GM12878 (cell line): ENCODE data around the gene AK8. TPM values are rescaled to one million over a fixed set of nuclear protein-coding genes. Genes with fewer than 3 reads are reported as not detected.

Experiments used
- ATAC-seq: fragments of 200-7000 bp; cut with Tn5 transposase; 3 replicates; pipeline ENCODE4 v1.9.1; 2020; ENCODE audit warnings: mild to moderate bottlenecking, moderate library complexity
- BruUV-seq: library from RNA; stranded (reverse); fragments of 400-500 nt; replicated peaks from 2 replicates; lab custom pipeline; 2021; lab: Mats Ljungman, UMichigan
- CTCF ChIA-PET: fragments of 300-600 bp; sonication (Branson Sonifier 250); formaldehyde crosslinking; extraction: SDS; loops from one replicate; lab custom pipeline; 2021; ENCODE audit warnings: inconsistent platforms; lab: Yijun Ruan, JAX
- POLR2A ChIA-PET: fragments of 350-600 bp; formaldehyde crosslinking; extraction: SDS; loops from one replicate; lab custom pipeline; 2021; ENCODE audit warnings: inconsistent platforms; lab: Charles Lee
- RAD21 ChIA-PET: fragments of 300-600 bp; sonication (Branson Sonifier 250); formaldehyde crosslinking; loops from one replicate; lab custom pipeline; 2023; ENCODE audit warnings: antibody characterized with exemption; ENCODE audit not compliant: unreplicated experiment; lab: Charles Lee
- SMC1A ChIA-PET: fragments of 300-600 bp; sonication (Branson Sonifier 250); formaldehyde crosslinking; loops from one replicate; lab custom pipeline; 2023; ENCODE audit not compliant: unreplicated experiment, uncharacterized antibody; lab: Charles Lee
- DNase-seq: peaks from one replicate; pipeline ENCODE4 v3.0.0-alpha.2; 2011; ENCODE audit warnings: low read depth, low spot score
- FAIRE-seq: peaks from 3 replicates; lab custom pipeline; 2011; peaks lifted over from hg19 to GRCh38; lab: Jason Lieb, UNC
- H2AFZ ChIP-seq: 2 replicates; pipeline ENCODE4 v1.6.0; 2011; ENCODE audit warnings: low read depth, low read length, control low read depth; ENCODE audit not compliant: control insufficient read depth
- H3K27ac ChIP-seq: 2 replicates; pipeline ENCODE4 v1.5.1; 2011; ENCODE audit warnings: control low read depth; ENCODE audit not compliant: control insufficient read depth, insufficient read depth
- H3K27me3 ChIP-seq, 2 experiments: replicated peaks in 1 of 2; 2 replicates each; pipeline versions ENCODE4 v1.6.0 to v1.6.1; 2011; ENCODE audit warnings: low read length in 1 of 2; ENCODE audit not compliant: control insufficient read depth in 2 of 2, insufficient read depth in 2 of 2
- H3K36me3 ChIP-seq, 2 experiments: 2 replicates each; pipeline ENCODE4 v1.5.1; 2011; ENCODE audit warnings: low read length in 1 of 2; ENCODE audit not compliant: control insufficient read depth in 2 of 2, insufficient read depth in 2 of 2
- H3K4me1 ChIP-seq: 2 replicates; pipeline ENCODE4 v1.6.1; 2011; ENCODE audit warnings: mild to moderate bottlenecking, low read length, moderate library complexity, mixed read lengths; ENCODE audit not compliant: control insufficient read depth, insufficient read depth
- H3K4me2 ChIP-seq: 2 replicates; pipeline ENCODE4 v1.6.0; 2011; ENCODE audit warnings: control low read depth; ENCODE audit not compliant: control insufficient read depth, insufficient read depth
- H3K4me3 ChIP-seq: fragments of 200-600 bp; sonication (generic); 2 replicates; pipeline ENCODE4 v1.5.1; 2016
- H3K79me2 ChIP-seq: 2 replicates; pipeline ENCODE4 v1.6.0; 2011; ENCODE audit warnings: low read length; ENCODE audit not compliant: control insufficient read depth, insufficient read depth
- H3K9ac ChIP-seq: 2 replicates; pipeline ENCODE4 v1.8.0; 2011; ENCODE audit warnings: low read length, control low read depth, mixed read lengths; ENCODE audit not compliant: control insufficient read depth, insufficient read depth
- H3K9me3 ChIP-seq: replicated peaks from 3 replicates; pipeline ENCODE4 v1.5.1; 2011; ENCODE audit warnings: mild to moderate bottlenecking, low read length; ENCODE audit not compliant: control insufficient read depth, insufficient read depth
- H4K20me1 ChIP-seq: 2 replicates; pipeline ENCODE4 v1.6.0; 2011; ENCODE audit not compliant: control insufficient read depth, insufficient read depth
- ATF2 ChIP-seq: IDR thresholded peaks from 2 replicates; pipeline ENCODE4 v1.6.1; 2012; ENCODE audit warnings: low read length, inconsistent platforms
- ATF7 ChIP-seq: fragments of 450-650 bp; IDR thresholded peaks from 2 replicates; pipeline ENCODE4 v1.6.1; 2016; ENCODE audit warnings: low read depth, mild to moderate bottlenecking
- CREB1 ChIP-seq: IDR thresholded peaks from 2 replicates; pipeline ENCODE4 v1.6.1; 2012; ENCODE audit warnings: low read depth, mild to moderate bottlenecking, inconsistent platforms
- CREM ChIP-seq: IDR thresholded peaks from 2 replicates; pipeline ENCODE4 v1.6.1; 2014; ENCODE audit warnings: antibody characterized with exemption, low read depth
- CTCF ChIP-seq, 3 experiments: IDR thresholded peaks in 2 of 3; conservative IDR thresholded peaks in 1 of 3; 2 replicates each; pipeline ENCODE4 v1.5.1; 2011; ENCODE audit warnings: low read depth in 3 of 3, low read length in 3 of 3, mild to moderate bottlenecking in 3 of 3, control low read depth in 2 of 3, moderate library complexity in 2 of 3, inconsistent platforms in 1 of 3, mixed read lengths in 1 of 3; ENCODE audit not compliant: control insufficient read depth in 2 of 3, insufficient read depth in 1 of 3; ENCODE audit errors: extremely low read depth in 1 of 3
- IRF4 ChIP-seq: IDR thresholded peaks from 2 replicates; pipeline ENCODE4 v1.6.1; 2011; ENCODE audit warnings: low read depth, low read length
- KDM1A ChIP-seq: fragments of 200-600 bp; sonication (generic); IDR thresholded peaks from 2 replicates; pipeline ENCODE4 v1.6.1; 2016; ENCODE audit warnings: borderline replicate concordance
- MXI1 ChIP-seq: fragments of 150-350 bp; IDR thresholded peaks from 2 replicates; pipeline ENCODE4 v1.6.1; 2011; ENCODE audit warnings: low read depth, mild to moderate bottlenecking, inconsistent platforms, low read length, improper control_type of control experiment
- PML ChIP-seq: IDR thresholded peaks from 2 replicates; pipeline ENCODE4 v1.6.1; 2012; ENCODE audit warnings: low read length, inconsistent platforms
- RAD21 ChIP-seq: IDR thresholded peaks from 2 replicates; pipeline ENCODE4 v1.6.1; 2011; ENCODE audit warnings: mild to moderate bottlenecking, low read depth, low read length, moderate library complexity; ENCODE audit not compliant: insufficient read depth
- SMAD1 ChIP-seq: fragments of 450-650 bp; IDR thresholded peaks from 2 replicates; pipeline ENCODE4 v1.6.1; 2018; ENCODE audit warnings: mild to moderate bottlenecking, low read depth; ENCODE audit not compliant: partially characterized antibody
- SMC3 ChIP-seq: IDR thresholded peaks from 2 replicates; pipeline ENCODE4 v1.6.1; 2011; ENCODE audit warnings: low read length, improper control_type of control experiment, borderline replicate concordance
- TCF3 ChIP-seq: IDR thresholded peaks from 2 replicates; pipeline ENCODE4 v1.6.1; 2012; ENCODE audit warnings: low read depth, mild to moderate bottlenecking, low read length, borderline replicate concordance; ENCODE audit not compliant: insufficient read depth
- ZNF384 ChIP-seq: IDR thresholded peaks from 2 replicates; pipeline ENCODE4 v1.6.1; 2012; ENCODE audit warnings: low read depth, mild to moderate bottlenecking, low read length, improper control_type of control experiment, borderline replicate concordance
- WGBS: methylation state at CpG from one replicate; pipeline ENCODE4 v1.1.6; 2016; ENCODE audit warnings: low lambda C conversion rate; ENCODE audit not compliant: insufficient replicate concordance, insufficient coverage; ENCODE audit errors: missing lambda C conversion rate; 5-methylcytosine and 5-hydroxymethylcytosine counted together
- in situ Hi-C: fragments of 300-500 bp; cut with MboI; formaldehyde crosslinking; loops from 9 replicates; pipeline ENCODE4 v1.14.3; 2018; ENCODE audit warnings: mixed read lengths
- intact Hi-C: fragments of 100-400 bp; cut with micrococcal nuclease; formaldehyde crosslinking; loops from one replicate; pipeline ENCODE4 v1.14.2; 2022; ENCODE audit not compliant: unreplicated experiment
- polyA plus RNA-seq, 11 experiments: library from polyadenylated mRNA; depleted of rRNA in 4 of 11; unstranded in 6 of 11; stranded (reverse) in 5 of 11; fragments of >200 nt; fragmentation: Nextera tagmentation in 4 of 11; fragmentation: Illumina TruSeq in 1 of 11; extraction: Ambion mirVana in 4 of 11; extraction: Trizol in 1 of 11; gene quantifications; 1 replicate in 1 of 11; 2 replicates in 10 of 11; pipeline versions ENCODE4 v1.2.1 to v1.2.3, GENCODE V29; 2011 to 2016; ENCODE audit warnings: inconsistent platforms in 2 of 11, missing spikeins in 2 of 11, low read depth in 1 of 11
- total RNA-seq, 4 experiments: library from RNA; depleted of rRNA in 3 of 4; stranded (reverse); fragments of >200 nt in 3 of 4; fragmentation: Illumina TruSeq in 1 of 4; extraction: Trizol in 1 of 4; gene quantifications; 2 replicates each; pipeline versions ENCODE4 v1.2.1 to v1.2.3, GENCODE V29; 2013 to 2021

The AK8 gene
- total and polyA plus RNA-seq, 10 of the 15 experiments (the other 5 are each of a cell fraction or from before 2014, with no cell fraction given) = 0.03 to 0.12 (median 0.06) TPM; not detected in 5

DNA sequence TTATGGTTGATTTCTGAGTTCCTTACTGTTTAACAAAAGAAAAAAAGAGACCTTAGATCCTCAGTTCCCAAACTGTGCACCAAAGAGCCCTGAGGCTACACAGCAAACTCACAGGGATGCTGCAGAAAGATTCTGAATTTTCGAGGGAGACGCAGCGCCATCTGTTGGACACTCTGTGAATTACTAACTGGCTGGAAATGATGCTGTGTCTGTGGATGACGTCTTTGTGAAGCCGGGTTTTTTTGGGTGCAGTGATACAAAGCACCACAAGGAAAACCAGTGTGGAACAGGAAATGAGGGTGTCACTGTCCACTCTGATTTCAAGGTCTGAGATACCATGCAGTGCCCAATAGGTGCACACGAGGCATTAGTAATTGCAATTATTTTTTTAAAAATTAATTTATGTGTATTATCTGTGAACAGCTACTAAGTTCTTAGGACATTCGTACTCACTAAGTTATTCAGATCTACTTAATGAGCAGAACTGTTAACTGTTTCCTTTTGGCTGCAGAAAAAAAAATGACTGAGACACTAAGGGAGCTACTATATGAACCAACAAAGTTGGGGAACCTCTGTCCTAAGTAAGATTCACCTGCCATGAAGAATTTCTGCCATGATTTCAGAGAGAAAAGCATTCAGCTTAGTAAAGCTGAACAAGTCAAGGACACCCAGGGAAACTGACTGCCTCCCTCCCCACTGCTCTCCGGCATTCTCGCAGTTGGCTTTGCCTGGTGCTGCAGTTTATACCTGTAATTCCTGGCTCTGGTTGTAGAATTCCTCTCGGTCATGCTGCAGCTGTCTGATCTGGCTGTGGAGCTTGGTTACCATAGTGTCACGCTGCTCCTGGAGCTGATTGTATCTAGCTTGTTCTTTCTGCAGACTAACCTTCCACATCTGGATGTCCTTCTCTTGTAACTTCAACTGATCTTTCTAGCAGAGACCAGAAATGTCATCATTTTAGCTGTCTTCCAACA, 24.1 kb upstream of the AK8 start:
- SMC1A ChIA-PET = interaction anchor here (0.8 to 2.5 kb wide), 13 partner anchors 16 to 490 kb away, joined by 3 to 9 read pairs (median 4); partner anchors contain the start of genes GFI1B and TSC1
- ATAC-seq (peak; percentile 100), FAIRE-seq (peak; percentile 94), DNase-seq (peak; percentile 43)
- no peaks in the 10 kb centered on the region for H3K27me3 ChIP-seq
- no peaks in the 10 kb centered on the region for H3K9me3 ChIP-seq
- H3K79me2 ChIP-seq = no peaks in the 10 kb centered on the region
- H4K20me1 ChIP-seq = no peaks in the 10 kb centered on the region
- 39% methylated on average over 11 of the region's 11 CpGs for WGBS
- no peak overlapping the region for H2AFZ ChIP-seq
- H3K4me1 ChIP-seq = no peaks in the 10 kb centered on the region
- peaks cover 0 to 26% of the 10 kb centered on the region in 2 experiments for H3K36me3 ChIP-seq
- RAD21 ChIA-PET = interaction anchor here (0.6 to 1.5 kb wide), 5 partner anchors 51 to 936 kb away, joined by 3 to 7 read pairs (median 3); no protein-coding TSS in a partner anchor
- POLR2A ChIA-PET = interaction anchor here (1.1 kb wide), 1 partner anchor 54 kb away, joined by 3 read pairs; no protein-coding TSS in a partner anchor
- H3K27ac ChIP-seq = no peak overlapping the region
- in situ Hi-C loops = no loop called here
- H3K4me3 ChIP-seq = no peak overlapping the region
- CTCF ChIA-PET = interaction anchor here (0.6 to 4.5 kb wide), 49 partner anchors 8 to 490 kb away, joined by 3 to 32 read pairs (median 4); partner anchors contain the start of genes AK8, GFI1B, SPACA9 and TSC1
- H3K9ac ChIP-seq = no peak overlapping the region
- no peak overlapping the region for H3K4me2 ChIP-seq
- no TSS peak for BruUV-seq
- TF ChIP-seq MXI1 (0 out of 2 replicates have a peak, but pooled peaks have one; percentile 14), CREM (peak; percentile 61), ATF7 (peak; percentile 88), PML (no peak), CREB1 (peak; percentile 51; the same call in 1 of the 2 replicates), KDM1A (no peak), CTCF (IDR thresholded peaks at IDR 0.05 in 2 of 3, conservative IDR thresholded peaks at IDR 0.05 in 1 of 3; ENCODE audit: control insufficient read depth in 2 of 3, extremely low read depth in 1 of 3, insufficient read depth in 1 of 3, low read depth in 3 of 3, low read length in 3 of 3) (peak; percentile 80 to 93 (median 88); a peak in 5 of 6 replicates), SMC3 (peak; percentile 56; the same call in 1 of the 2 replicates), SMAD1 (no peak), RAD21 (peak; percentile 74), TCF3 (no peak), ZNF384 (0 out of 2 replicates have a peak, but pooled peaks have one; percentile 24), ATF2 (peak; percentile 68), IRF4 (no peak)
- TF ChIP-seq, all 136 proteins: peak for 9
- intact Hi-C loops = loop anchor here (1.0 to 10.0 kb wide), 5 partner anchors 54 to 397 kb away; partner anchors contain the start of gene GTF3C4
